GM21786 (cell line): ENCODE results near the gene COL26A1.
"Not testable (repeated sequence)": the region's sequence is repeated elsewhere in the genome, so short reads cannot be mapped to it uniquely, and the experiment has no call there.

Source experiments
- ATAC-seq: cut with Tn5 transposase; IDR thresholded peaks from one replicate; pipeline ENCODE4 v1.9.1; 2021; ENCODE audit not compliant: unreplicated experiment

Gene COL26A1

GRCh38 chr7:101436857-101437576, 74.3 kb downstream of the COL26A1 start:
- no peak for ATAC-seq

- no peak for ATAC-seq
Observed at GRCh38 chr7:101441890-101442289, 79.2 kb downstream of the COL26A1 start.

- no peak for ATAC-seq
Observed at GRCh38 chr7:101442426-101443070, 79.9 kb downstream of the COL26A1 start.

GRCh38 chr7:101450064-101450463, 87.4 kb downstream of the COL26A1 start:
- no peak for ATAC-seq

- no peak for ATAC-seq
Observed at GRCh38 chr7:101453617-101454016, 90.9 kb downstream of the COL26A1 start.

- no peak for ATAC-seq
Observed at GRCh38 chr7:101457001-101457750, 94.5 kb downstream of the COL26A1 start.

- ATAC-seq = no peak
Observed at GRCh38 chr7:101465131-101465530, 102.5 kb downstream of the COL26A1 start.

GRCh38 chr7:101465576-101466196, 103.0 kb downstream of the COL26A1 start:
- no peak for ATAC-seq

- ATAC-seq = no peak
Observed at GRCh38 chr7:101466871-101467270, 104.2 kb downstream of the COL26A1 start.

- ATAC-seq = no peak
Observed at GRCh38 chr7:101468546-101469275, 106.0 kb downstream of the COL26A1 start.

- no peak for ATAC-seq
Observed at GRCh38 chr7:101470668-101471487, 108.2 kb downstream of the COL26A1 start.

GRCh38 chr7:101474178-101474577, 111.5 kb downstream of the COL26A1 start:
- ATAC-seq = no peak

GRCh38 chr7:101475691-101476090, 113.0 kb downstream of the COL26A1 start:
- ATAC-seq = not testable (repeated sequence)

- ATAC-seq = no peak
Observed at GRCh38 chr7:101479217-101479616, 116.5 kb downstream of the COL26A1 start.

- not testable (repeated sequence) for ATAC-seq
Observed at GRCh38 chr7:101486056-101486432, 123.4 kb downstream of the COL26A1 start.

- ATAC-seq = no peak
Observed at GRCh38 chr7:101486433-101487104, 123.9 kb downstream of the COL26A1 start.

- no peak for ATAC-seq
Observed at GRCh38 chr7:101487105-101487458, 124.4 kb downstream of the COL26A1 start.

- ATAC-seq = no peak
Observed at GRCh38 chr7:101487753-101488152, 125.1 kb downstream of the COL26A1 start.

- ATAC-seq = no peak
Observed at GRCh38 chr7:101488826-101489572, 126.3 kb downstream of the COL26A1 start.
